Effector CD4-positive, alpha-beta T cell (primary cell): ENCODE measurements around the gene CEP170B.
"Not testable (repeated sequence)": the region's sequence is repeated elsewhere in the genome, so short reads cannot be mapped to it uniquely, and the experiment has no call there.

Experiments
- DNase-seq: peaks from one replicate; pipeline ENCODE4 v3.0.0-alpha.2; 2020

The CEP170B gene

GRCh38 chr14:104892531-104893434 is 27.7 kb downstream of the CEP170B start:
- no peak for DNase-seq

GRCh38 chr14:104893435-104894207 is 28.6 kb downstream of the CEP170B start:
- peak; percentile 1 for DNase-seq

- no peak for DNase-seq
These were observed 29.5 kb downstream of the CEP170B start for GRCh38 chr14:104894331-104895206.

GRCh38 chr14:104895207-104895785 is 30.2 kb downstream of the CEP170B start:
- peak; percentile 1 for DNase-seq

- peak; percentile 1 for DNase-seq
These were observed 31.0 kb downstream of the CEP170B start for GRCh38 chr14:104895786-104896661.

- no peak for DNase-seq
These were observed 32.5 kb downstream of the CEP170B start for GRCh38 chr14:104897330-104898194.

- no peak for DNase-seq
These were observed 33.1 kb downstream of the CEP170B start for GRCh38 chr14:104898195-104898558.

- DNase-seq, result no peak
These were observed 33.9 kb downstream of the CEP170B start for GRCh38 chr14:104898870-104899510.

GRCh38 chr14:104899781-104900180 is 34.7 kb downstream of the CEP170B start:
- DNase-seq, result no peak

GRCh38 chr14:104900639-104901512 is 35.8 kb downstream of the CEP170B start:
- no peak for DNase-seq

- no peak for DNase-seq
These were observed 38.9 kb downstream of the CEP170B start for GRCh38 chr14:104903990-104904389.

- DNase-seq, result not testable (repeated sequence)
These were observed 39.8 kb downstream of the CEP170B start for GRCh38 chr14:104904650-104905578.

GRCh38 chr14:104905579-104905933 is 40.5 kb downstream of the CEP170B start:
- DNase-seq, result not testable (repeated sequence)

GRCh38 chr14:104908303-104908702 is 43.2 kb downstream of the CEP170B start:
- no peak for DNase-seq

GRCh38 chr14:104912053-104912452 is 47.0 kb downstream of the CEP170B start:
- no peak for DNase-seq

GRCh38 chr14:104913435-104913834 is 48.4 kb downstream of the CEP170B start:
- DNase-seq, result no peak

- no peak for DNase-seq
These were observed 52.0 kb downstream of the CEP170B start for GRCh38 chr14:104917116-104917515.

GRCh38 chr14:104917993-104918392 is 52.9 kb downstream of the CEP170B start:
- DNase-seq, result no peak
